OCI-LY7 (cell line): ENCODE data around the gene WIZ. TPM values are rescaled to one million over a fixed set of nuclear protein-coding genes. Genes with fewer than 3 reads are reported as not detected.

Experiments
- BruUV-seq: library from RNA; stranded (reverse); fragments of 400-500 nt; replicated peaks from 2 replicates; lab custom pipeline; 2021; lab: Mats Ljungman, UMichigan
- CTCF ChIA-PET: fragments of 300-600 bp; sonication (Branson Sonifier 250); formaldehyde crosslinking; loops from one replicate; lab custom pipeline; 2022; ENCODE audit warnings: antibody characterized with exemption; ENCODE audit not compliant: unreplicated experiment; lab: Charles Lee
- POLR2A ChIA-PET: fragments of 300-600 bp; sonication (Branson Sonifier 250); formaldehyde crosslinking; loops from one replicate; lab custom pipeline; 2022; ENCODE audit warnings: antibody characterized with exemption; lab: Charles Lee
- DNase-seq: peaks from one replicate; pipeline ENCODE4 v3.0.0-alpha.2; 2015; ENCODE audit warnings: low spot score
- H2AFZ ChIP-seq: fragments of 200-600 bp; sonication (generic), shearing (Covaris generic); 2 replicates; pipeline ENCODE4 v1.6.1; 2014; ENCODE audit warnings: mild to moderate bottlenecking, antibody characterized with exemption, low read length, moderate library complexity
- H3K27ac ChIP-seq: fragments of 200-600 bp; sonication (generic); 2 replicates; pipeline ENCODE4 v1.5.1; 2014; ENCODE audit warnings: mixed run types, low read depth, mild to moderate bottlenecking, moderate library complexity, low read length, inconsistent platforms; ENCODE audit not compliant: poor library complexity, severe bottlenecking
- H3K36me3 ChIP-seq: fragments of 200-600 bp; sonication (generic); 2 replicates; pipeline ENCODE4 v1.6.1; 2014; ENCODE audit warnings: mild to moderate bottlenecking, antibody characterized with exemption, low read length, moderate library complexity, mixed read lengths; ENCODE audit not compliant: insufficient read depth
- H3K4me1 ChIP-seq: fragments of 200-600 bp; sonication (generic); 2 replicates; pipeline ENCODE4 v1.5.1; 2014; ENCODE audit warnings: mild to moderate bottlenecking, low read length; ENCODE audit not compliant: insufficient read depth, poor library complexity, severe bottlenecking
- H3K4me2 ChIP-seq: fragments of 200-600 bp; sonication (generic); 2 replicates; pipeline ENCODE4 v1.6.1; 2014; ENCODE audit warnings: mild to moderate bottlenecking, low read length
- H3K4me3 ChIP-seq: fragments of 200-600 bp; sonication (generic); 2 replicates; pipeline ENCODE4 v1.5.1; 2014; ENCODE audit warnings: mild to moderate bottlenecking, low read depth, low read length; ENCODE audit not compliant: poor library complexity, severe bottlenecking
- H3K79me2 ChIP-seq: fragments of 200-600 bp; sonication (generic); 2 replicates; pipeline ENCODE4 v1.6.1; 2016; ENCODE audit warnings: low read depth, mild to moderate bottlenecking, low read length, moderate library complexity, mixed read lengths; ENCODE audit not compliant: insufficient read depth
- H3K9me2 ChIP-seq: fragments of 200-600 bp; sonication (generic); 2 replicates; pipeline ENCODE4 v1.6.1; 2016; ENCODE audit warnings: mild to moderate bottlenecking, low read length, mixed read lengths; ENCODE audit not compliant: insufficient read depth
- H3K9me3 ChIP-seq: fragments of 200-600 bp; sonication (generic); 2 replicates; pipeline ENCODE4 v1.6.1; 2014; ENCODE audit warnings: mild to moderate bottlenecking, mixed run types, low read length, mixed read lengths
- H4K20me1 ChIP-seq: fragments of 200-600 bp; sonication (generic); 2 replicates; pipeline ENCODE4 v1.6.1; 2014; ENCODE audit warnings: mild to moderate bottlenecking, antibody characterized with exemption, low read length, moderate library complexity, mixed read lengths; ENCODE audit not compliant: insufficient read depth
- CTCF ChIP-seq: fragments of 200-600 bp; sonication (generic); conservative IDR thresholded peaks from 2 replicates; pipeline ENCODE4 v1.5.1; 2014; ENCODE audit warnings: mild to moderate bottlenecking, antibody characterized with exemption, low read length, moderate library complexity, mixed read lengths
- EZH2phosphoT487 ChIP-seq: fragments of 200-600 bp; sonication (generic); IDR thresholded peaks from 2 replicates; pipeline ENCODE4 v1.6.1; 2018; ENCODE audit warnings: low read depth, borderline replicate concordance, mild to moderate bottlenecking, mixed run types, antibody characterized with exemption, low read length, moderate library complexity, mixed read lengths
- intact Hi-C: fragments of 100-400 bp; cut with micrococcal nuclease; formaldehyde crosslinking; loops from one replicate; pipeline ENCODE4 v1.10.0; 2022; ENCODE audit not compliant: unreplicated experiment
- total RNA-seq, 2 experiments: library from RNA; depleted of rRNA in 1 of 2; stranded (reverse); fragments of >200 nt in 1 of 2; shearing (Covaris generic) in 1 of 2; gene quantifications; 2 replicates each; pipeline ENCODE4 v1.2.3, GENCODE V29; 2014 to 2022

Gene WIZ
- total RNA-seq, 2 experiments from 2014 or later, result 16.4 to 35.9 TPM

GRCh38 chr19:15424692-15425272 is 25.0 kb downstream of the WIZ start:
- Histone ChIP-seq H3K4me3 (no peak overlapping the region), H2AFZ (no peak overlapping the region), H4K20me1 (no peaks in the 10 kb centered on the region; the same call in 1 of the 2 replicates), H3K9me2 (no peaks in the 10 kb centered on the region), H3K9me3 (no peaks in the 10 kb centered on the region), H3K4me2 (no peak overlapping the region), H3K27ac (no peak overlapping the region), H3K36me3 (peaks cover 73% of the 10 kb centered on the region), H3K79me2 (0 out of 2 replicates have a peak, but pooled peaks cover under 1% of the 10 kb centered on the region), H3K4me1 (peaks cover 2% of the 10 kb centered on the region)
- no TSS peak for BruUV-seq
- POLR2A ChIA-PET, result no interaction called here
- TF ChIP-seq CTCF (no peak), EZH2phosphoT487 (no peak)
- DNase-seq, result no peak
- CTCF ChIA-PET, result no interaction called here
- intact Hi-C loops, result no loop called here

DNA sequence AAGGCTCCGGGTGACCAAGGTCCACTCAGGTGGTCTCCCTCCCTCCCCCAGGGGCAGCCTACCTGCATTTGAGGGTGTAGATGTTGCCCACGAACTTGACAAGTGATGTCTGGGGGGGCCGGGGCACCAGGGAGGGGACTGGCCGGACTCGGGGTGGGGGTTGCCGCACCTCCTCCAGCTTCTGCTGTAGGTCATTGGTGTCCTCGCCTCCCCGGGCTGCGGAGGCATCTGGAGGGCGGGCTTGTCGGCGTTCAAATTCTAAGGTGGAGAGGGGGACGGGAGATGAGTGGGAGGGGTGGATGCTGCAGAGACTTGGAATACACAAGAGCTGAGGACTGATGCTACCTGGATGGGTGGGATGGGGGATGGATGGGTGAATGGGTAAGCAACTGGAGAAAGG is 25.6 kb downstream of the WIZ start:
- H4K20me1 ChIP-seq, result no peaks in the 10 kb centered on the region; the same call in 1 of the 2 replicates
- H3K9me2 ChIP-seq, result no peaks in the 10 kb centered on the region
- H2AFZ ChIP-seq, result no peak overlapping the region
- TF ChIP-seq EZH2phosphoT487, result no peak
- H3K79me2 ChIP-seq, result no peaks in the 10 kb centered on the region
- no peak for DNase-seq
- peaks cover 66% of the 10 kb centered on the region for H3K36me3 ChIP-seq
- H3K4me1 ChIP-seq, result peaks cover 8% of the 10 kb centered on the region
- no peaks in the 10 kb centered on the region for H3K9me3 ChIP-seq
- intact Hi-C loops, result no loop called here
- no peak overlapping the region for H3K27ac ChIP-seq
- BruUV-seq, result no TSS peak
- CTCF ChIA-PET, result no interaction called here
- H3K4me2 ChIP-seq, result no peak overlapping the region
- POLR2A ChIA-PET, result no interaction called here
- no peak overlapping the region for H3K4me3 ChIP-seq

DNA sequence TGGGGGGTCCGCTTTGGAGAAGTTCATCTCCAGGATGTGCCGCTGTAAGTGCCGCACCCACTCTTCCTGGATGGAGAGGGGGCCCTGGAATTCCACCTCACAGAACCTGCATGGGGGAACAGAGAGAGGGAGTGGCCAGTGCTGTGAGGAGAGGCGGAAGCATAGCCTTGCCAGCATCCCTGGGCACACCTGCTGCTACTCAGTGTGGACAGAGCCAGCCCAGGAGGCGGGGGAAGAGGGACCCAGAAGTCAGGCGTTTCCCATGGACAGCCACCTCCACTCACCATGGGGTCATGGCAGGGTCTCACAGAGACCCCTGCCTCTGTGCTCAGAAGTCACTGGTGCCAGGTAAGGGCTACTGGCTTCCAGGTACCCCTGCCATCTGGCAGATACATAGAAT is 26.6 kb downstream of the WIZ start:
- Histone ChIP-seq H2AFZ (no peak overlapping the region), H3K79me2 (peaks cover 5% of the 10 kb centered on the region), H3K4me3 (no peak overlapping the region), H3K36me3 (peaks cover 57% of the 10 kb centered on the region), H3K9me2 (no peaks in the 10 kb centered on the region), H4K20me1 (no peaks in the 10 kb centered on the region; the same call in none of the 2 replicates), H3K4me2 (no peak overlapping the region), H3K27ac (no peak overlapping the region), H3K9me3 (no peaks in the 10 kb centered on the region), H3K4me1 (peaks cover 8% of the 10 kb centered on the region)
- DNase-seq, result no peak
- CTCF ChIA-PET, result no interaction called here
- no TSS peak for BruUV-seq
- intact Hi-C loops, result no loop called here
- POLR2A ChIA-PET, result no interaction called here
- TF ChIP-seq EZH2phosphoT487, result no peak
- TF ChIP-seq CTCF, result no peak
